H9 (cell line): ENCODE results near the gene MAST4. TPM values are rescaled to one million over a fixed set of nuclear protein-coding genes. Genes with fewer than 3 reads are reported as not detected.

Experiments used
- DNase-seq: peaks from one replicate; pipeline ENCODE4 v3.0.0-alpha.2; 2017
- H2AFZ ChIP-seq: one replicate; pipeline ENCODE4 v1.6.1; 2013; ENCODE audit warnings: mild to moderate bottlenecking, low read length, control low read depth, moderate library complexity
- H2AK5ac ChIP-seq: 2 replicates; pipeline ENCODE4 v1.6.1; 2013; ENCODE audit warnings: low read length, control low read depth, mixed read lengths; ENCODE audit not compliant: insufficient read length
- H2BK120ac ChIP-seq: one replicate; pipeline ENCODE4 v1.6.1; 2013; ENCODE audit warnings: low read depth, mild to moderate bottlenecking, low read length, control low read depth, inconsistent platforms; ENCODE audit not compliant: poor library complexity, severe bottlenecking
- H2BK12ac ChIP-seq: 2 replicates; pipeline ENCODE4 v1.6.1; 2013; ENCODE audit warnings: low read length, control low read depth, mixed read lengths, low read depth; ENCODE audit not compliant: insufficient read length
- H2BK15ac ChIP-seq: 2 replicates; pipeline ENCODE4 v1.6.1; 2013; ENCODE audit warnings: low read depth, low read length, control low read depth
- H2BK20ac ChIP-seq: one replicate; pipeline ENCODE4 v1.6.1; 2013; ENCODE audit warnings: low read depth, mild to moderate bottlenecking, low read length, control low read depth, inconsistent platforms; ENCODE audit not compliant: poor library complexity, severe bottlenecking
- H2BK5ac ChIP-seq: 2 replicates; pipeline ENCODE4 v1.6.1; 2013; ENCODE audit warnings: low read length, control low read depth, mixed read lengths; ENCODE audit not compliant: insufficient read length
- H3K14ac ChIP-seq: 2 replicates; pipeline ENCODE4 v1.6.1; 2013; ENCODE audit warnings: low read length, control low read depth; ENCODE audit not compliant: insufficient read depth
- H3K18ac ChIP-seq: 2 replicates; pipeline ENCODE4 v1.6.1; 2013; ENCODE audit warnings: low read depth, mild to moderate bottlenecking, mixed read lengths, low read length, control low read depth; ENCODE audit not compliant: insufficient read length
- H3K23ac ChIP-seq: 2 replicates; pipeline ENCODE4 v1.6.1; 2013; ENCODE audit warnings: low read length, control low read depth, mixed read lengths, low read depth; ENCODE audit not compliant: insufficient read length
- H3K23me2 ChIP-seq: 2 replicates; pipeline ENCODE4 v1.6.1; 2013; ENCODE audit warnings: low read depth, mild to moderate bottlenecking, mixed read lengths, low read length, control low read depth; ENCODE audit not compliant: insufficient read length, poor library complexity, severe bottlenecking
- H3K27ac ChIP-seq: 2 replicates; pipeline ENCODE4 v1.5.1; 2013; ENCODE audit warnings: low read length, control low read depth, mixed read lengths, low read depth; ENCODE audit not compliant: insufficient read length
- H3K27me3 ChIP-seq: 2 replicates; pipeline ENCODE4 v1.6.1; 2013; ENCODE audit warnings: low read length, control low read depth, inconsistent platforms; ENCODE audit not compliant: insufficient read depth
- H3K4ac ChIP-seq: 2 replicates; pipeline ENCODE4 v1.6.1; 2013; ENCODE audit warnings: low read depth, mild to moderate bottlenecking, control low read depth, inconsistent platforms, low read length, moderate library complexity
- H3K4me1 ChIP-seq: 2 replicates; pipeline ENCODE4 v1.6.1; 2013; ENCODE audit warnings: low read length, control low read depth, inconsistent platforms; ENCODE audit not compliant: insufficient read depth
- H3K4me2 ChIP-seq: 2 replicates; pipeline ENCODE4 v1.6.1; 2013; ENCODE audit warnings: low read length, control low read depth, mixed read lengths; ENCODE audit not compliant: insufficient read length, insufficient read depth
- H3K56ac ChIP-seq: 2 replicates; pipeline ENCODE4 v1.6.1; 2013; ENCODE audit warnings: low read depth, mild to moderate bottlenecking, mixed read lengths, low read length, control low read depth; ENCODE audit not compliant: insufficient read length
- H3K79me1 ChIP-seq: 2 replicates; pipeline ENCODE4 v1.6.1; 2013; ENCODE audit warnings: low read depth, mild to moderate bottlenecking, moderate library complexity, low read length, control low read depth, inconsistent platforms; ENCODE audit not compliant: insufficient read depth, poor library complexity, severe bottlenecking
- H3K79me2 ChIP-seq: 2 replicates; pipeline ENCODE4 v1.6.1; 2013; ENCODE audit warnings: low read length, control low read depth, inconsistent platforms; ENCODE audit not compliant: insufficient read depth
- H3K9ac ChIP-seq: 2 replicates; pipeline ENCODE4 v1.6.1; 2013; ENCODE audit warnings: low read length, control low read depth, mixed read lengths; ENCODE audit not compliant: insufficient read length; ENCODE audit errors: extremely low read depth
- H3K9me3 ChIP-seq: one replicate; pipeline ENCODE4 v1.6.1; 2013; ENCODE audit warnings: low read depth, low read length, inconsistent platforms; ENCODE audit not compliant: control insufficient read depth
- H3T11ph ChIP-seq: one replicate; pipeline ENCODE4 v1.6.1; 2013; ENCODE audit warnings: mild to moderate bottlenecking, low read length, control low read depth, inconsistent platforms
- H4K20me1 ChIP-seq: one replicate; pipeline ENCODE4 v1.6.1; 2013; ENCODE audit not compliant: control insufficient read depth, insufficient read length, insufficient read depth
- H4K5ac ChIP-seq: 2 replicates; pipeline ENCODE4 v1.6.1; 2013; ENCODE audit warnings: low read depth, mild to moderate bottlenecking, mixed read lengths, low read length, control low read depth; ENCODE audit not compliant: insufficient read length
- H4K8ac ChIP-seq: replicated peaks from 2 replicates; pipeline ENCODE4 v1.6.1; 2013; ENCODE audit warnings: low read length, control low read depth, mixed read lengths, low read depth; ENCODE audit not compliant: insufficient read length
- H4K91ac ChIP-seq: 2 replicates; pipeline ENCODE4 v1.6.1; 2013; ENCODE audit warnings: low read depth, mild to moderate bottlenecking, moderate library complexity, mixed read lengths, low read length, control low read depth; ENCODE audit not compliant: insufficient read length
- H3K27ac Mint-ChIP-seq, 3 experiments: 2 replicates in 2 of 3; 3 replicates in 1 of 3; pipeline ENCODE4 v1.8.0; 2020 to 2021; ENCODE audit warnings: mixed read lengths in 3 of 3, mild to moderate bottlenecking in 1 of 3, moderate library complexity in 1 of 3
- H3K27me3 Mint-ChIP-seq: 2 replicates; pipeline ENCODE4 v1.8.0; 2021; ENCODE audit warnings: low read depth, mild to moderate bottlenecking, moderate library complexity, mixed read lengths
- H3K36me3 Mint-ChIP-seq, 3 experiments: 2 replicates in 2 of 3; 3 replicates in 1 of 3; pipeline ENCODE4 v1.8.0; 2020 to 2021; ENCODE audit warnings: low read depth in 3 of 3, mixed read lengths in 3 of 3; ENCODE audit not compliant: insufficient read depth in 1 of 3
- H3K4me1 Mint-ChIP-seq, 2 experiments: 2 replicates each; pipeline ENCODE4 v1.8.0; 2020; ENCODE audit warnings: mixed read lengths in 2 of 2
- H3K4me3 Mint-ChIP-seq, 2 experiments: 2 replicates in 1 of 2; 3 replicates in 1 of 2; pipeline ENCODE4 v1.8.0; 2020 to 2021; ENCODE audit warnings: mild to moderate bottlenecking in 2 of 2, mixed read lengths in 2 of 2, moderate library complexity in 1 of 2
- H3K9me3 Mint-ChIP-seq, 2 experiments: 2 replicates in 1 of 2; 3 replicates in 1 of 2; pipeline ENCODE4 v1.8.0; 2020; ENCODE audit warnings: mild to moderate bottlenecking in 2 of 2, mixed read lengths in 2 of 2, moderate library complexity in 1 of 2
- WGBS: extraction: QIAGEN DNeasy Blood & Tissue Kit; methylation state at CpG from one replicate; pipeline ENCODE4 v1.1.7; 2013; ENCODE audit warnings: missing lambda C conversion rate, low lambda C conversion rate, mixed read lengths; ENCODE audit not compliant: insufficient read length; ENCODE audit errors: extremely low coverage; 5-methylcytosine and 5-hydroxymethylcytosine counted together
- total RNA-seq: library from RNA; stranded (reverse); gene quantifications from 2 replicates; pipeline ENCODE4 v1.2.1, GENCODE V29; 2021
- TF ChIP-seq, protein P1 (sequence below): fragments of 200-600 bp; sonication (generic); conservative IDR thresholded peaks from 3 replicates; pipeline ENCODE4 v1.8.0; 2021; ENCODE audit warnings: antibody characterized with exemption, mild to moderate bottlenecking

Gene MAST4
- total RNA-seq, 1 experiment from 2014 or later = 3.7 TPM

- Mint-ChIP-seq H3K9me3 (no peaks in the 10 kb centered on the region), H3K27me3 (no peaks in the 10 kb centered on the region), H3K36me3 (no peaks in the 10 kb centered on the region), H3K4me3 (no peak overlapping the region), H3K4me1 (peaks cover 7 to 16% of the 10 kb centered on the region in 2 experiments), H3K27ac (no peak overlapping the region)
- Histone ChIP-seq H3K18ac (no peak overlapping the region), H3K9ac (no peak overlapping the region), H3K79me1 (no peaks in the 10 kb centered on the region), H2BK15ac (no peak overlapping the region), H2BK120ac (no peak overlapping the region), H4K20me1 (no peaks in the 10 kb centered on the region), H3K23ac (no peak overlapping the region), H3K4ac (no peak overlapping the region), H4K8ac (no peak overlapping the region), H3K79me2 (no peaks in the 10 kb centered on the region), H3K23me2 (peaks cover 2% of the 10 kb centered on the region), H3K9me3 (no peaks in the 10 kb centered on the region), H4K5ac (no peak overlapping the region), H3K4me2 (no peak overlapping the region), H2AK5ac (no peak overlapping the region), H3K14ac (no peak overlapping the region), H2BK5ac (no peak overlapping the region), H3K27me3 (no peaks in the 10 kb centered on the region), H4K91ac (no peak overlapping the region), H3K27ac (no peak overlapping the region), H2BK12ac (no peak overlapping the region), H2BK20ac (no peak overlapping the region), H3K56ac (no peak overlapping the region), H3T11ph (no peak overlapping the region), H2AFZ (no peak overlapping the region), H3K4me1 (peaks cover 4% of the 10 kb centered on the region; the same call in 1 of the 2 replicates)
- no CpG with 5 or more reads among the region's 4 CpGs for WGBS
- TF ChIP-seq, protein P1, sequence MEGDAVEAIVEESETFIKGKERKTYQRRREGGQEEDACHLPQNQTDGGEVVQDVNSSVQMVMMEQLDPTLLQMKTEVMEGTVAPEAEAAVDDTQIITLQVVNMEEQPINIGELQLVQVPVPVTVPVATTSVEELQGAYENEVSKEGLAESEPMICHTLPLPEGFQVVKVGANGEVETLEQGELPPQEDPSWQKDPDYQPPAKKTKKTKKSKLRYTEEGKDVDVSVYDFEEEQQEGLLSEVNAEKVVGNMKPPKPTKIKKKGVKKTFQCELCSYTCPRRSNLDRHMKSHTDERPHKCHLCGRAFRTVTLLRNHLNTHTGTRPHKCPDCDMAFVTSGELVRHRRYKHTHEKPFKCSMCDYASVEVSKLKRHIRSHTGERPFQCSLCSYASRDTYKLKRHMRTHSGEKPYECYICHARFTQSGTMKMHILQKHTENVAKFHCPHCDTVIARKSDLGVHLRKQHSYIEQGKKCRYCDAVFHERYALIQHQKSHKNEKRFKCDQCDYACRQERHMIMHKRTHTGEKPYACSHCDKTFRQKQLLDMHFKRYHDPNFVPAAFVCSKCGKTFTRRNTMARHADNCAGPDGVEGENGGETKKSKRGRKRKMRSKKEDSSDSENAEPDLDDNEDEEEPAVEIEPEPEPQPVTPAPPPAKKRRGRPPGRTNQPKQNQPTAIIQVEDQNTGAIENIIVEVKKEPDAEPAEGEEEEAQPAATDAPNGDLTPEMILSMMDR = no peak
- no peak for DNase-seq
Measured at GRCh38 chr5:66637994-66638393, 41.8 kb downstream of the MAST4 start.
